Right lobe of liver (tissue), 6 donors: ENCODE results near the gene CRKL. TPM values are rescaled to one million over a fixed set of nuclear protein-coding genes. Genes with fewer than 3 reads are reported as not detected.

Source experiments
- ATAC-seq, 4 donors: fragments of 200-7000 bp; cut with Tn5 transposase; one replicate each; pipeline ENCODE4 v1.9.1; 2020; ENCODE audit warnings: mild to moderate bottlenecking in 4 of 4, moderate library complexity in 4 of 4
- DNase-seq, 3 donors: peaks; one replicate each; pipeline ENCODE4 v3.0.0-alpha.2; 2020
- H3K27ac ChIP-seq, 3 donors: fragments of 200-600 bp; one replicate each; pipeline ENCODE4 v1.8.0; 2022
- H3K27me3 ChIP-seq, 2 donors: fragments of 200-600 bp; one replicate each; pipeline ENCODE4 v1.8.0; 2022
- H3K36me3 ChIP-seq, 4 donors: fragments of 200-600 bp; sonication (generic) in 1 of 4; one replicate each; pipeline versions ENCODE4 v1.5.1 to v1.8.0; 2017 to 2022; ENCODE audit warnings: control low read depth in 1 of 4
- H3K4me1 ChIP-seq, 4 donors: fragments of 200-600 bp; sonication (generic) in 1 of 4; one replicate each; pipeline versions ENCODE4 v1.5.1 to v1.8.0; 2017 to 2022; ENCODE audit warnings: control low read depth in 1 of 4
- H3K4me3 ChIP-seq, 3 donors: fragments of 200-600 bp; one replicate each; pipeline ENCODE4 v1.8.0; 2022
- H3K9me3 ChIP-seq, 4 donors: fragments of 200-600 bp; sonication (generic) in 1 of 4; one replicate each; pipeline versions ENCODE4 v1.5.1 to v1.8.0; 2017 to 2022; ENCODE audit warnings: control low read depth in 1 of 4
- POLR2A ChIP-seq: fragments of 450-650 bp; IDR thresholded peaks from one replicate; pipeline ENCODE4 v1.6.1; 2017; ENCODE audit warnings: antibody characterized with exemption, mild to moderate bottlenecking
- WGBS: methylation state at CpG from one replicate; pipeline ENCODE4 v1.1.6; 2018; ENCODE audit warnings: low coverage, low lambda C conversion rate; ENCODE audit not compliant: insufficient coverage; ENCODE audit errors: missing lambda C conversion rate; 5-methylcytosine and 5-hydroxymethylcytosine counted together
- intact Hi-C, 2 donors: fragments of 100-400 bp; cut with DNase I; formaldehyde crosslinking; loops; one replicate each; pipeline versions ENCODE4 v1.11.2 to v1.14.1; 2022
- total RNA-seq, 6 experiments: library from RNA; depleted of rRNA in 2 of 6; stranded (reverse); fragments of >200 nt in 2 of 6; fragmentation: NEBNext Ultra II Directional in 3 of 6; extraction: Animal tissue kit (Norgen Biotek cat#: 25700) in 3 of 6; gene quantifications; one replicate each; pipeline versions ENCODE4 v1.1.0 to v1.2.4, GENCODE V29; 2016 to 2023
- TF ChIP-seq, protein P1 (sequence below), 4 donors: fragments of 200-600 bp in 3 of 4; fragments of 450-650 bp in 1 of 4; IDR thresholded peaks; one replicate each; pipeline versions ENCODE4 v1.5.1 to v1.8.0; 2016 to 2022; ENCODE audit warnings: antibody characterized with exemption in 4 of 4, mild to moderate bottlenecking in 2 of 4
- donor health status: DM: no; HTN: yes; CAD: no.
- donor health status: DM: no; HTN: no; CAD: no.
- donor health status: DM: no; HTN: no; CAD: no.
- donor health status: DM: no; HTN: yes; CAD: no.
- donor health status: DM: no; HTN: yes; CAD: no.

CRKL gene
- total RNA-seq, 6 experiments from 2014 or later = 27.5 to 53.1 (median 35.2) TPM

DNA sequence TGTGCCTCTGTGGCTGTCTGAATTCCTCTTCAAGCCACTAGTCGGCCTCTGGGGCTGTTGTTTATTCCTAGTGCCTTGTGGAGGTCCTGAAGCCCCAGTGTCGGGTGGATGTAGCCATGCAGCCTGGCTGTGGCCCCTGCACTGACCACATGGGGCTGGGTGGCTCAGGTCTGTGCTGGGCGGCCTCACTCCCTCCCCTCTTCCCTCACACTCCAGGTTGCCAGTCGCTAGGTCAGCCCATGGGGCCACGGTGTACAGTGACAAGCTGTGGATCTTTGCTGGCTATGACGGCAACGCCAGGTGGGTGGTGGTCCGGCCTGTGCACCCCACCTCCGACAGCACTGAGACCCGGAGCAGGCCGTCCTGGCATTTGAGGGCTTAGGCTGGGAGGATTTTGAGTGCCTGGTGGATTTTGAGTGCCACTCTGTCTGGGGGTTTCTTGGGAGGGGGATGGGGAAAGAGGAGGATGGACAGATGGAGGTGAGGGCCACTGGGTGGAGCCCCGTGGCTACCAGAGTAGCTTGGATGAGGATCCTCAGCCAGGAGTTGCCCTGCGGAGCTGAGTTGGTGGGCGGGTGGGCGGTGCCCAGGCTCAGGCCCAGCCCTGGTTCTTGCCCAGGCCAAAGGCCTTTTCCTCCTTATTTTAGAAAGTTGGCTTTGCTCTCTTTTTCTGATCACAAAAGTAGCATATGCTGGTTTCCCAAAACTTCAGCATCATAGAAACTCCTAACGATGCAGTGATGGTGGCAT lies 71.5 kb downstream of the CRKL start:
- Histone ChIP-seq H3K27ac (no peak overlapping the region), H3K9me3 (no peaks in the 10 kb centered on the region), H3K27me3 (no peaks in the 10 kb centered on the region), H3K36me3 (peaks cover 0 to 29% (median 8%) of the 10 kb centered on the region in 4 donors), H3K4me1 (no peaks in the 10 kb centered on the region), H3K4me3 (no peak overlapping the region)
- TF ChIP-seq, protein P1, sequence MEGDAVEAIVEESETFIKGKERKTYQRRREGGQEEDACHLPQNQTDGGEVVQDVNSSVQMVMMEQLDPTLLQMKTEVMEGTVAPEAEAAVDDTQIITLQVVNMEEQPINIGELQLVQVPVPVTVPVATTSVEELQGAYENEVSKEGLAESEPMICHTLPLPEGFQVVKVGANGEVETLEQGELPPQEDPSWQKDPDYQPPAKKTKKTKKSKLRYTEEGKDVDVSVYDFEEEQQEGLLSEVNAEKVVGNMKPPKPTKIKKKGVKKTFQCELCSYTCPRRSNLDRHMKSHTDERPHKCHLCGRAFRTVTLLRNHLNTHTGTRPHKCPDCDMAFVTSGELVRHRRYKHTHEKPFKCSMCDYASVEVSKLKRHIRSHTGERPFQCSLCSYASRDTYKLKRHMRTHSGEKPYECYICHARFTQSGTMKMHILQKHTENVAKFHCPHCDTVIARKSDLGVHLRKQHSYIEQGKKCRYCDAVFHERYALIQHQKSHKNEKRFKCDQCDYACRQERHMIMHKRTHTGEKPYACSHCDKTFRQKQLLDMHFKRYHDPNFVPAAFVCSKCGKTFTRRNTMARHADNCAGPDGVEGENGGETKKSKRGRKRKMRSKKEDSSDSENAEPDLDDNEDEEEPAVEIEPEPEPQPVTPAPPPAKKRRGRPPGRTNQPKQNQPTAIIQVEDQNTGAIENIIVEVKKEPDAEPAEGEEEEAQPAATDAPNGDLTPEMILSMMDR (IDR thresholded peaks at IDR 0.05) = no peak
- TF ChIP-seq POLR2A = no peak
- ATAC-seq (no peak), DNase-seq (peak in 1 of 3 donors; percentile 37)
- intact Hi-C loops = no loop called here
- 88% methylated on average over 3 of the region's 16 CpGs for WGBS

DNA sequence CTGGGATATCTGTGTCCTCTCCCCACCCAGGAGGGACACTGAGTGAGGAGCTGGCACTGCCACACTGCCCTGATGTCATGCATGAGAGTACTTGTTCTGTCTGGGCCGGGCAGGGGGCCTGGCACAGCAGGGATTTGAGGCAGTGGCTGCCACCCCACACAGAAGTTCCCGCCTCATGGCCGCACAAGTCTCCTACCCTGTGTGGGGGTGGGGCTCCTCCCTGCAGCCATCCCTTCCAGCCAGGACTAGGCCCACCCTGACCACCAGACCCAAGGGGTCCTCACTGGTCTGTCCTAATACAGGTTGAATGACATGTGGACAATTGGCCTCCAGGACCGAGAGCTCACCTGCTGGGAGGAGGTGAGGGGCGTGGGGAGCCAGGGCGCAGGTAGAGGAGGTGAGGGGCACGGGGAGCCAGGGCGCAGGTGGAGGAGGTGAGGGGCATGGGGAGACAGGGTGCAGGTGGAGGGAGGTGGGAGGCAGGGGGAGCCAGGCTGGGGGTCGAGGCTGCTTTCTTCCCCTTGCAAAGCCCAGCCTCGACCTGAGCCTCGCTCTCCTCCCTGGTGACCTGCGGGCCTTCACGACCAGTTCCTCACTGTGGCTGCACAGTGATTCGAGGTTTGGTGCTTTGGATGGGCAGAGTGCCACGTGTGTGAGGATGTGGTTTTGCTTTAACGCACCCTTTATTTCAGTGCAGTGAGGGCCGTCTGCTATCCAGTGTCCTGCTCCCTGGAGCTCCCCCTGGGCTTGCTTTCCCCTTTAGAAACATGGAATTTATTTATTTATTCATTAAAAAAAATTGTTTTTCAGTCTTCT lies 72.3 kb downstream of the CRKL start:
- TF ChIP-seq, protein P1 (IDR thresholded peaks at IDR 0.05) = no peak
- no peak for TF ChIP-seq POLR2A
- H3K4me3 ChIP-seq = no peak overlapping the region
- no peaks in the 10 kb centered on the region for H3K9me3 ChIP-seq
- 70% methylated on average over 4 of the region's 17 CpGs for WGBS
- intact Hi-C loops = loop anchor here in 1 of 2 donors (10.0 kb wide), 1 partner anchor 45 kb away; no protein-coding TSS in a partner anchor
- H3K4me1 ChIP-seq = no peaks in the 10 kb centered on the region
- H3K27ac ChIP-seq = no peak overlapping the region
- DNase-seq (no peak), ATAC-seq (no peak)
- H3K36me3 ChIP-seq = peaks cover 0 to 27% (median 8%) of the 10 kb centered on the region in 4 donors
- no peaks in the 10 kb centered on the region for H3K27me3 ChIP-seq

DNA sequence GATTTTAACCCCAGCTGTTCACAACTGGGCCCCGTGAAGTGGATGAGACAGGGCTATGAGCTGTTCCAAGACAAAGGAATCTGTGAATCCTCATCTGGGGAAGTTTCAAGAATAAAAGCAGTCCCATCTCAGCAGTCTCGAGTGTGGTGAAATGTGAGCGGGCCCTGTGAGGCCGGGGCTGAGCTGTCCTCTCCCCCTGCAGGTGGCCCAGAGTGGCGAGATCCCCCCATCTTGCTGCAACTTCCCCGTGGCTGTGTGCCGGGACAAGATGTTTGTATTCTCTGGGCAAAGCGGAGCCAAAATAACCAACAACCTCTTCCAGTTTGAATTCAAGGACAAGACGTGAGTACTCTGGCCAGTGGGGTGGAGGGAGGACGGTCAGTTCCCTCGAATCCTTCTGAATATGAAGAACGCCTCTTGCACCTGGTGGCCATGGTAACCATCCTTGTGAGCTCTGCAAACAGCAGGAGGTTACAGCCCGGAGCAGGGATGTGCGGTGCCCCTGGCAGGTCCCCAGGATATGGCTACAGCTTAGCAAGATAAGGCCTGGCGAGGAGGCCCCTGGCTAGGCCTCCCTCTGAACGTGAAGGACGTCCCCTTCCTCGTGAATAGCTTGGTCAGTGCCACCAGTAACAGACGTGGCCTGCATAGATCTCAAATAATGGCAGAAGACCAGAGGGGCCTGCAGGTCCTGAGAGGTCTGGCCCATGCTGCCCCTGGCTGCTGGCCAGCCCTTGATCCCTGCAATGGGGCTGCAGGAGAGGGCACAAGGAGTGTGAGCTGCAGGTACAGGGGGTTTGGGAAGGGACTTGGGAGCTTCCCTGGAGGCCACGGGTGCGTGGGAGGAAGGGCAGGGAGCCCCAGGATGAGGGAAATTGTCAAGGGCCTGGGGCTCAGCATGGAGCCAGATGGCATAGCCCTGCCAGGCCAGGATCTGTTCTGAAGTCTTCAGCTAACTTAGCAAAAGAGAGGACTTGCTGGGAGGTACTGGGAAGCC lies 73.3 kb downstream of the CRKL start:
- H3K9me3 ChIP-seq = no peaks in the 10 kb centered on the region
- H3K27me3 ChIP-seq = no peaks in the 10 kb centered on the region
- H3K4me3 ChIP-seq = no peak overlapping the region
- intact Hi-C loops = loop anchor here in 1 of 2 donors (10.0 kb wide), 1 partner anchor 46 kb away; no protein-coding TSS in a partner anchor
- H3K36me3 ChIP-seq = peaks cover 0 to 26% (median 8%) of the 10 kb centered on the region in 4 donors
- no peak for ATAC-seq
- TF ChIP-seq, protein P1 (IDR thresholded peaks at IDR 0.05) = no peak
- TF ChIP-seq POLR2A = no peak
- DNase-seq = no peak
- H3K27ac ChIP-seq = no peak overlapping the region
- 91% methylated on average over 6 of the region's 21 CpGs for WGBS
- H3K4me1 ChIP-seq = no peaks in the 10 kb centered on the region
